Smooth muscle cell (in vitro differentiated cells): ENCODE results near the gene VAV2. TPM values are rescaled to one million over a fixed set of nuclear protein-coding genes. Genes with fewer than 3 reads are reported as not detected.

Experiments
- DNase-seq: peaks from one replicate; lab custom pipeline; 2025; ENCODE audit not compliant: unreplicated experiment; lab: John Stamatoyannopoulos, UW
- H2AFZ ChIP-seq: fragments of 200-600 bp; sonication (generic); 2 replicates; pipeline ENCODE4 v1.6.0; 2016; ENCODE audit warnings: antibody characterized with exemption, low read depth, mild to moderate bottlenecking
- H3F3A ChIP-seq: fragments of 200-600 bp; sonication (generic); 2 replicates; pipeline ENCODE4 v1.6.0; 2017; ENCODE audit warnings: antibody characterized with exemption, low read depth
- H3K27ac ChIP-seq: fragments of 200-600 bp; sonication (generic); 2 replicates; pipeline ENCODE4 v1.5.1; 2016; ENCODE audit warnings: low read depth, mild to moderate bottlenecking
- H3K27me3 ChIP-seq: fragments of 200-600 bp; sonication (generic); 2 replicates; pipeline ENCODE4 v1.6.1; 2016; ENCODE audit warnings: low read depth, mild to moderate bottlenecking
- H3K36me3 ChIP-seq: fragments of 200-600 bp; sonication (generic); 2 replicates; pipeline ENCODE4 v1.5.1; 2016; ENCODE audit warnings: low read depth
- H3K4me1 ChIP-seq: fragments of 200-600 bp; sonication (generic); 2 replicates; pipeline ENCODE4 v1.5.1; 2016; ENCODE audit warnings: low read depth
- H3K4me2 ChIP-seq: fragments of 200-600 bp; sonication (generic); 2 replicates; pipeline ENCODE4 v1.6.0; 2016; ENCODE audit warnings: mild to moderate bottlenecking
- H3K4me3 ChIP-seq: fragments of 200-600 bp; sonication (generic); 2 replicates; pipeline ENCODE4 v1.5.1; 2016; ENCODE audit warnings: mild to moderate bottlenecking
- H3K79me2 ChIP-seq: fragments of 200-600 bp; sonication (generic); 2 replicates; pipeline ENCODE4 v1.6.0; 2016; ENCODE audit warnings: low read depth, mild to moderate bottlenecking
- H3K9ac ChIP-seq: fragments of 200-600 bp; sonication (generic); 2 replicates; pipeline ENCODE4 v1.6.0; 2016; ENCODE audit warnings: low read depth
- H3K9me3 ChIP-seq: fragments of 200-600 bp; sonication (generic); replicated peaks from 2 replicates; pipeline ENCODE4 v1.5.1; 2016; ENCODE audit warnings: low read depth
- H4K20me1 ChIP-seq: fragments of 200-600 bp; sonication (generic); 2 replicates; pipeline ENCODE4 v1.6.0; 2016; ENCODE audit warnings: low read depth
- CTCF ChIP-seq: fragments of 200-600 bp; sonication (generic); IDR thresholded peaks from 2 replicates; pipeline ENCODE4 v1.5.1; 2017; ENCODE audit warnings: borderline replicate concordance, mild to moderate bottlenecking, antibody characterized with exemption; ENCODE audit not compliant: insufficient read depth, poor library complexity, severe bottlenecking
- WGBS: methylation state at CpG from one replicate; pipeline ENCODE4 v1.1.7; 2016; ENCODE audit warnings: low lambda C conversion rate; 5-methylcytosine and 5-hydroxymethylcytosine counted together
- polyA plus RNA-seq: library from polyadenylated mRNA; unstranded; fragments of >200 nt; fragmentation: Nextera tagmentation; extraction: Ambion mirVana; gene quantifications from 2 replicates; pipeline ENCODE4 v1.2.1, GENCODE V29; 2016
- total RNA-seq: library from RNA; depleted of rRNA; stranded (reverse); fragments of >200 nt; gene quantifications from 2 replicates; pipeline ENCODE4 v1.2.3, GENCODE V29; 2014

The VAV2 gene
- total and polyA plus RNA-seq, 2 experiments from 2014 or later, result 26.2 to 35.3 TPM

- Histone ChIP-seq H3K36me3 (no peaks in the 10 kb centered on the region), H3K4me2 (no peak overlapping the region), H3K27me3 (no peaks in the 10 kb centered on the region), H3K79me2 (peaks cover 91% of the 10 kb centered on the region), H3F3A (no peaks in the 10 kb centered on the region), H3K9me3 (no peaks in the 10 kb centered on the region), H3K27ac (no peak overlapping the region), H3K4me3 (no peak overlapping the region), H4K20me1 (peaks cover 99% of the 10 kb centered on the region), H2AFZ (no peak overlapping the region), H3K9ac (no peak overlapping the region), H3K4me1 (peaks cover 24% of the 10 kb centered on the region)
- TF ChIP-seq CTCF, result no peak
- DNase-seq, result no peak
- WGBS, result 96% methylated on average over 27 of the region's 27 CpGs
These were observed 49.7 kb downstream of the VAV2 start for GRCh38 chr9:133942206-133942975.

GRCh38 chr9:133939845-133940244, 52.3 kb downstream of the VAV2 start:
- DNase-seq, result no peak

GRCh38 chr9:133939171-133939785, 52.8 kb downstream of the VAV2 start:
- no peaks in the 10 kb centered on the region for H3K27me3 ChIP-seq

More at GRCh38 chr9:133939845-133940244, 52.3 kb downstream of the VAV2 start:
- Histone ChIP-seq H3K27me3 (no peaks in the 10 kb centered on the region), H3K9me3 (no peaks in the 10 kb centered on the region), H3K9ac (no peak overlapping the region), H3K27ac (no peak overlapping the region), H3K79me2 (peaks cover 71% of the 10 kb centered on the region), H3K4me1 (peaks cover 24% of the 10 kb centered on the region), H3K4me2 (no peak overlapping the region), H3F3A (no peaks in the 10 kb centered on the region), H2AFZ (no peak overlapping the region), H3K36me3 (no peaks in the 10 kb centered on the region), H3K4me3 (no peak overlapping the region), H4K20me1 (peaks cover 96% of the 10 kb centered on the region)
- TF ChIP-seq CTCF, result no peak
- 97% methylated on average over 12 of the region's 12 CpGs for WGBS

More at GRCh38 chr9:133939171-133939785, 52.8 kb downstream of the VAV2 start:
- Histone ChIP-seq H2AFZ (no peak overlapping the region), H3K36me3 (no peaks in the 10 kb centered on the region), H3K4me1 (peaks cover 20% of the 10 kb centered on the region), H4K20me1 (peaks cover 96% of the 10 kb centered on the region), H3K79me2 (peaks cover 68% of the 10 kb centered on the region), H3K4me3 (no peak overlapping the region), H3K27ac (no peak overlapping the region), H3F3A (no peaks in the 10 kb centered on the region), H3K9me3 (no peaks in the 10 kb centered on the region), H3K4me2 (no peak overlapping the region), H3K9ac (no peak overlapping the region)
- no peak for DNase-seq
- no peak for TF ChIP-seq CTCF
- WGBS, result 88% methylated on average over 23 of the region's 23 CpGs
